Activated naive CD4-positive, alpha-beta T cell treated with Interleukin-2 at 50 U/mL for 16 hours (primary cell): ENCODE results near the gene IGSF3.
A peak's percentile ranks its signal among the peaks of the same experiment; 100 is the strongest.
"Not testable (repeated sequence)": the region's sequence is repeated elsewhere in the genome, so short reads cannot be mapped to it uniquely, and the experiment has no call there.

Experiments
- DNase-seq: peaks from one replicate; pipeline ENCODE4 v3.0.0-alpha.2; 2020

The IGSF3 gene

DNA sequence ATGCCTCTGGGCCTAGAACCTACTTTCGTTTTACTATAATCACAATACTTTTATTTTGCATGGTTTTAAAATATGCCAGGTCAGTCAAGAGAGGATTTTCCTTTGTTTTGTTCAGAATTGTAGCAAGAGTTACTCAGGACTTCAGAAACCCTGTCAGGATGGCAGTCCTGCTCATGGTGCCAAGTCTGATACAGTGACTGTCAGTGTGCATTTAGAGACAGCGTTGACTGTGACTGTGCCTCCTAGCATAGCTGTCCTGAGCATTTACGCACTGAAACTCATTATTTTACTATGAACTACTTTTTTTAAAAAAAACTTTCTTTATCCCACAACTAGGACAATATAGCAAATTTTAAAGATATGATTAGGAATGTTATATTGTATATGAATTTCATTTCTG lies 73.6 kb downstream of the IGSF3 start:
- DNase-seq, result not testable (repeated sequence)

DNA sequence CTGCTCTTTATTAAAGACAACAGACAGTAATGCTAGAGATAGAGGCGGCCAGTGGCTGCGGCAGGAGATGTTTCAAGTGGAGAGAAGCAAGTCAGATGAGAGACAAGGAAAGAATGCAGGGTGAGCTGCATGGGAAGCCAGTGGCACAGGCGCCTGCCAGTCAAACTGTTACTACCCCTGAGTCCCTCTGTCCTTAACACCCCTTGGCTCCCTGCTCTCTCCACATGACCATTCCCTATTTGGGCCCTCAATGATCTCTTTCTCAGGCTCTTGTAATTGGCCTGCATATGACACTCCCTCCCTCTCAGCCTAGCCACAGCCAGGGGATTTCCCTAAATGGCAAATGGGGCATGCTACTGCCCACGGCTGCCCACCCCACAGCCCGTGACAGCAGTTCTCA lies 74.1 kb downstream of the IGSF3 start:
- DNase-seq, result not testable (repeated sequence)

DNA sequence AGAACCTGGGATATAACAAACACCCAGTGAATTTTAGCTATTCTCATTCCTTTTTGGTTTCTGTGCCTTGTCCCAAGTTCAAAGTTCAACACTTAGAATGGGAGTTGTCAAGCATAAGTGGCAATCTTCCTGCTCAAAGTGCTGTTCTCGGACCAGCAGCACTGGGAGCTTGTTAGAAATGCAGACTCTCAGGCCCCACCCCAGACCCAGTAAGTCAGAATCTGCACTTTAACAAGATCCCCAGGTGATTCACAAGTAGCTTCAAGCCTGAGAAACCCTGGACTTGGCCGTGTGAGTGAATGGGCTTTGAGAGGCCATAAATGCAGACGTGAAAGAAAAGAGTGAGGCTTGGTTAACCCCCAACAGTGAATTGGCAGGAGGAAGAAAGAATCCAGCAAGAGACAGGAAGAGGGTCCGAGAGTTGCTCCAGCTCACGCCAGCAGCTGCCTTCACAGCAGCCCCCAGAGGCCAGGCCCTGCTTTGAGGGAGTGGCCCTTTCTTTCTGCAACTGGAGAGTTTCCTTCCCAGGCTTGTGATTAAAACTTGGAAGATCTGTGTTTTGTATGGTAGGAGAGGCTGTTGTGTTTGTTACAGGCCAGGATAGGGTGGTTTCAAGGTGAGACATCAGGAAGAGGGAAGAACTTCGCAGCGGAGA lies 75.5 kb downstream of the IGSF3 start:
- DNase-seq, result not testable (repeated sequence)

DNA sequence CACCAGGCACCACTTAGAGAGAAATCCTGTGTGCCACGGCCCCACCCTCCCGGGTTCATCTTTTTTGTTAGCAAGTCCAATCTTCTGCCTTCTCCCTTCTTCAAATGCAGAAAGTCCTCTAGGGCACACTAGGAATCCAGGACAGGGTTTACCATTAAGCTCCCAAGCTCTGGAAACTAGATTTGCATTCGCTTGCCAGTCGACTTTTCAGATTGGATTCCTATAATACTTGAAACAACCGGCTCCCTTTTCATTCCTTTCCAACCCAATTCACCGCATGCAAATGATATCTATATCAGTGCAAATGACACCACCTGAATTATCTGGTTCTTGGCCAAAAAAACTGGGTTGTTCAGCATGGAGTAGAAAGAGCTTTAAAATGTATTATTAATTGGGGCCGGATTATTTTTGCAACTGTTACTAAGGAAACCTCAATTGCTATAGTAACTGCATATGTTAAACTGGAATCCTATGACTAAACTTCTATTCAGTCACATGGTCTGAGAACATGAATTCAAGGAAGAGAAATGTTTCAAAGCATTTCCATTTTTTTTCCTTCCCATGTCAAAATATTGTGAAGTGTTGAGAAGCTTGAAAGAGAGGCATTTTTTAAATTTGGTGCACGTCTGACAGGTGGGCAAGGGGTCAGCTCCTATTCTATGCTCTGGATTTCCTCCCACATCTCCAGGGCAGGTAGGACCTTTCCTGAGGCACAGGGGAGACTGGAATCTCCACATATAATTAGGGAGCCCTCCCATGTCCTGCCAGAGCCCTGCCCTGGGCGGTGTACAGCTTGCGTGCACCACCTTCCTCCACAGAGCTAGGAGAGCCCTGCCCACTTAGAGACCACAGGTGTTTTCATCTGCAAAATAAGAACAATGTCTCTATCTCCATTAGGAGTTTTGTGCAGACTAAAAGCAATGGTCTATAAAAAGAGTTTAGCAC lies 76.3 kb downstream of the IGSF3 start:
- DNase-seq, result not testable (repeated sequence)

DNA sequence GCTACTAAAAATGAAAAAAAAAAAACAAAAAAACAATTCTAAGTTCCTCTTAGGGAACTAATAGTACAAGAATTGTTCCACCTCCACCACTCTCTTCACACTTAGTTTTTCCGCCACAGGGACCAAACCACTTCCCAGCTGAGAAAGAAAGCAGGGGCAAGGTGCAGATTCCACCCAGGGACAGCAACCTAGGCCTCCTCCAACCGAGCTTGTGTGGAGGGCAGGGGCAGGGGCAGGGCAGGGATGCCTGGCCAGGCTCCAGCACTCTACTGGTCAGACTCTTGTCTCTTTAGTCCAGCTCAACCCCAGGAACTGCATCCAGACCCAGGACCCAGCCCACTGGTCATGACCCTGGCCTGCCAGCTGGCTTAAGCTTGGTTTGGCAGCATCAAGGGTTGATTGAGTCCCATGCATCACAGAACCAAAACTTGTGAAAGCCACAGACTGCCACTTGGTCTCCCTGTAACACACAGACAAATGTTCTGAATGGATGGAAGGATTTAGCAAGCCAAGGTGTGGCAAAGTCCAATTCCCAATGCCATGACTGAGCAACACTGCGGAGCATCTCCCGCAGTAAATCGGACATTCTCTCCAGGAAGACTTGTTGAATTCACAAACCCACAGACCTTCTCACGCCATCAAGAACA lies 77.1 kb downstream of the IGSF3 start:
- not testable (repeated sequence) for DNase-seq

DNA sequence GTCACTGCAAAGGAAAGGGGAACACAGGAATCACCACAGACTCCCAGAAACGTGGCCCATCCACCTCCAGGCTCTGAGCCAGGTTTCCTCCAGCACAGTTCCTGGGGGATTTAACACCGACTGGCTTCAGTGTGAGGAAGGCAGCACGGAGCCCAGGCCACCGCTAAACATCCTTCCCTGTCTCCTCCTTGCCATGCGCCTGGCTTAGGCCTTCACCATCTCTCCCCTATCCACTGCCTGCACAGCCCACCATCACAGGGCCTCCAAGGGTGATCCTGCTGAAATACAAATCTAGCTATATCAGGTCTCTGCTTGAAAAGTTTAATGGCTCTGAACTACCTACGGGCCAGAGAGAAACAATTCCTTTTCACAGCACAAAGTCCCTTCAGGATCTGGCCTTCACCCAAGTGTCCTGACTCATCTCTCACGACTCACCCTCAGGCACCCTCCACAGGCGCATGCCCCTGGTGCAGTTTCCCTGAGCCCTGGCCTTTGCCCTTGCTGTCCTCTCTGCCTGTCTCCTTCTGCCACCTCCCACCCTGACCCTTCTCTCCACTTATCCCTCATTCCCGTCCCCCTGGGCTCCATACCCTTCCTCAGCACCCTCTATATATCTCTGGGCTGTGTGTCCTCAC lies 78.3 kb downstream of the IGSF3 start:
- not testable (repeated sequence) for DNase-seq

DNA sequence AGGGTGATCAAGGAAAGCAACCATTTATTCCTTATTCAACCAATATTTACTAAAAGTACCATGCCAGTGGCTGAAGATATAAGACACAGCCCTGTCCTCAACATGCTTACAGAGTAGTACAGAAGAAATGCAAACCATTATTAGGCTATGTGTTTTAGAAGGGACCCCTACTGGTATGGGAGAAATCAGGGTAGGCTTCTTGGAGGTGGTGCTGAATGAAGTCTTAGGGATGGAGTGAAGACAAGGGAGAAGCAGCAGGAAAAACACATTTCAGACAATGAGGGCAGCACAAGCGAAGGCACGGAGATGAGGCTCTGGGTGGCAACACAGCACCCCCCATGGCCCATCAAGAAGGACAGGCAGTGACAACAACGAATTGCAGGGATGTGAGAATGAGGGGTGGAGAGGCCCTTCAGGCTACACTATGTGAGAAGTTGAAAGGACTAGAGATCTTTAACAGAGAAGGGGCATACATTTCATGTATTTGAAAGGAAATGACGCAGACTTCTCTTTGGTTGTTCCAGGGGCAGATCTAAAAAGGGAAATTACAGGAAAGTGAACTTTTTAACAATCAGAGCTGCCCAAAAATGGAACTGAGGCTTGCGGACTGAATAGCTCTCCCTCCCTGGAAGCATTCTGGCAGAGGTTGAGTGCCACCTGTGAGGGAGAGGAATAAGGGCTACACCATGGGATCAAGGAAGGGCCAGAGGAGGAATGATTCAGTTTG lies 79.9 kb downstream of the IGSF3 start:
- DNase-seq, result no peak

DNA sequence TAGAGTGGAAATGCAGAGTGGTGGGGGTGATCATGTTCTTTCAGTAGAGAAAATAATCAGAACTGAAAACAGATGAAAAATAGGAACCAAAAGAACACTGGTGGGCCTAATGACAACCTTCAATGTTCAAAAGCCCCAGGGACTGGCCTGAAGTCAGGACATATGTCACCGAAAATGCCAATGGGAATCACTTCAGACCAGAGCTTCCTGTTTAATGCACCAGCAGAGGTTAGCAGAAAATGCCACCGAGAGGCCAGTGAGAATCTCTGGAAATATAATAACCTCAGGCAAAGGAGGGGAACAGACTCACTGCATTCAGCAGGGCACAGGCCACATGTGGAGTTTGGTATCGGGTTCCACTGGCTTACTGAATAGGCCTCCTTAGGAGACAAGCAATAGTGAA lies 80.8 kb downstream of the IGSF3 start:
- DNase-seq, result no peak

DNA sequence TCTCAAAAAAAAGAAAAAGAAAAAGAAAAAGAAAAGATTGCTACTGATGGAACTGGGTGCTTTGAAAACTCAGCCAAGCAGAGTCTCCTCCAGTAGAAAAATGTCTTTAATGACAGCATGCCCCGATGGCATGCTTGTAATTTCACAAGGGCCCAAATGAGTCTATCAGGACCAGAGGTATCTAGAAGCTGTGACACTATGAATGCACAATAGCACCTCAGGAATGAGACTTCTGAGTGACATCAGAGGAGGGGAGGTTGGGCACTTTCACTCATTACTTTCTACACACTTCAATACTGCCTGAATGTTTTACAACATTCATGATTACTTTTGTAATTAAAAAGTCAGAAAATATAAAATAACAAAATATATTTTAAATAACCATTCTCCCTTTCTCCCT lies 81.6 kb downstream of the IGSF3 start:
- DNase-seq, result no peak

DNA sequence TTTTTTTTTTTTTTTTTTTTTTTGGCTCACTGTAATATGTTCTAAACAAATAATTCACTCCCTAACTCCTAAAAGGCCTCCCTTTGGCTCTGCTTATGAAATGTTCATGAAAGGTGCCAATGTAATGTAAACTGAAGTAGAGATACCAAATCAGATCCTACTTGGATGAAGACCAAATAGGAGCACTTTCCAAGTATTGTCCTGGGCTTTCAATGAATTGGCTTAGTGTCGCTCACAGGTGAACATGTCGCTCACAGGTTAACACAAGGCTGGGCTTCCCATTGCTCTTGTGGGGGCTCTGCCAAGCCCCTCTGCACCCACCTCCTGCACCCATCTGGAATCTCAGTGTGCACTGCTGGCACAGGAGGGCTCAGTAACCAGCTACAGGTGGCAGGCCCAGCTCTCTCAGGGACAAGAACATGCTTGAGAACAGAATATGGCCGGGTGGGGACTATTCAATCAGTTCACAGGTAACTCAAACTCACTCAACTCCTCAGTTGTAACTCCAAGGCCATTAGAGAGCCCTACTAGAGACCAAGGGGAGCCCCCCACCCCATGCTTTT lies 86.1 kb downstream of the IGSF3 start:
- DNase-seq, result no peak

DNA sequence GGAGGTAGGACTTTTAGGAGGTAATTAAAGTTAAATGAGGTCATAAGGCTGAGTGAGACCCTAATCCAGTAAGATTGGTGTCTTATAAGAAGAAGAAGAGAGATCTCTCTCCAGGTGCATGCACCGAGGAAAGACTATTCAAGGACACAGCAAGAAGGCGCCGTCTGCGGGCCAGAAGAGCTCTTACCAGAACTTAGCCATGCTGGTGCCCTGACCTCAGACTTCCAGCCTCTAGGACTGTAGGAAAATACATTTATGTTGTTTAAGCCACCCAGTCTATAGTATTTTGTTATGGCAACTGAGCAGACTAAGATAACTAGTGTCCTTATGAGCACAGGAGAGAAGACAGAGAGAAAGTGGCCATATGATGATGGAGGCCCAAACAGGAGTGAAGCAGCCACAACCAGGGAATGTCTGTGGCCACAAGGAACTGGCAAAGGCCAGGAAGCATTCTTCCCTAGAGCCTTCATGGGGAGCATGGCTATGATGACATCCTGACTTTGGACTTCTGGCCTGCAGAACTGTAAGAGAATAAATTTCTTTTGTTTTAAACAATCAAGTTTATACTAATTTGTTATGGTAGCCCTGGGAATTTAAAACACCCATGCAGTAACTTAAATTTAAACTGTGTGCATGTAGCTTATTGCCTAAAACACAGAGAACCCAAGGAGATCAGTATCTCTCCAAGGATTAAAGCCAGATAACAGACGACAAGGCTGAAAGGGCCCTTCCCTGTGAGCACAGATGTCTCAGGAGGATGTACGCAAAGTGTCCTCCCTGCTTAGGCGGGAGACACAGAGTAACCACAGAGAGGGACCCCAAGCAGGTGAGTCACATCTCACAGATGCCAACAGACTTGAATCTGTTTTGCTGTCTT lies 86.8 kb downstream of the IGSF3 start:
- DNase-seq, result no peak

DNA sequence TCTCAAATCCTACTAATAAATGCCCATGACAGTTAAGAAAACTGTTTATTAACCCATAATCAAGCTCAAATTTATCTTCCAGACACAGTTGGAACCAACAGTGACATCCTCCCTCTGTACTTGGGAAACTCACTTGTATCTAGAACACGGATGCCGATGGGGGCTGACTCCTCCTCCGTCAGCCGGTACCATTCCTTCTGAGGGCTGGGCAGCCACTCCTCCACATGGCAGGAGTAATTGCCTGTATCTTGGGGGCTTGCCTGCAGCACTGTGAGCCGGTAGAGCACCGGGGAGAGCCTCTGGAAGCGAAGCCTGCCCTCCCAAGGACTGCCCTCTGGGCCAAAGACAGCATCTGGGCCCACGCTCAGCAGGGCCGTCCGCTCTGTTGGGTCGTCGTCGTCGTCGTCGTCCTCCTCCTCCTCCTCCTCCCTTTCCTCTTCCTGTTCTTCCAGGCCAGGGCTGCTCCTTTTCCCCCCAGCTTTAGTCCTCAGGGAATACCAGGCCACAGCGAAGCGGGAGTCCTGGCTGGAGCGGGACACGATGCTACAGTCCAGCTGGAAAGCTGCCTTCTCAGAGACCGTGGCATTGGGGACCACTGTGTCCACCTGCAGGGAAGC lies 88.2 kb downstream of the IGSF3 start:
- no peak for DNase-seq

DNA sequence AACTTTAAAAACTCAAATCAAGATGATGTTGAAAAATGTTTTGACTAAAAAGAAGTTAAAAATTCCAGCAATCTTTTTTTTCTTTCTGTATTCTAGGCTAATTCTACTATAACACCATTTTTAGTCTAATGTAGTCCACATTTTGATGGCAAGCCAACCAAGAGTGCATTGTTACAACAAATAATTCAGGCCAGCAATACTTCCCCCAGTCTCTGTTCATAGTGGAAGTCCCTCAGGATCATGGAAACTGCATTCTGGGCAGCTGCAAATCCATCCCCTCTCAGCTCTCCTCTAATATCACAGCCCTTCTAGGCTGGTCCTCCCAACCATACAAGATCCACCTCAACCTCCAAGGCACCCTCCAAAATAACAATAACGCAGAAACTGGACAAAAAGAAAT lies 89.0 kb downstream of the IGSF3 start:
- no peak for DNase-seq

DNA sequence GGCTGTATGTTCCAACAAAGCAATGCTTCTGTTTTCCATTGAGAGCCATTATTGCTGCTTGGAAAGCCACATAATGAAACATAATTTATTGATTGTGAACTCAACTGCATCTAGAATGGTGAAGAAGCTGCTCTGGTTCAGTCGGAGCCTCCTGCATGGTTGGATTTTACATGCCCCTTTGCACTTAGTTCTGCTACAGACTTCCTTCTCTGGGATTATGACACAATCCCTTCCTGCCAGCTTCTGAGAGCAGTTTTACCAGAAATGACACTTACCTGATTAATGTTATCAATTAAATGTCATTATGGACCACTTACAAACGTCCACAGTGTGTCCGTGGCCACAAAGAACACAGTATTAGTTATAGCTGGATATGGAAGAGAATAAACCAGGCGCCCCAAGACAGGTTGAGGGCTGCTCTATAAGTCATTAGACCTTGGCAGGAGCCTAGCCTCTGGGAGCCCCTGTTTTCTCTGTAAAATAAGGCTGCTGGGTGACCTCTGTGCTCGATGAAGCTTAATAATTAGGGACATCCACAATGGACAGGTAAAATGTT lies 89.7 kb downstream of the IGSF3 start:
- no peak for DNase-seq

DNA sequence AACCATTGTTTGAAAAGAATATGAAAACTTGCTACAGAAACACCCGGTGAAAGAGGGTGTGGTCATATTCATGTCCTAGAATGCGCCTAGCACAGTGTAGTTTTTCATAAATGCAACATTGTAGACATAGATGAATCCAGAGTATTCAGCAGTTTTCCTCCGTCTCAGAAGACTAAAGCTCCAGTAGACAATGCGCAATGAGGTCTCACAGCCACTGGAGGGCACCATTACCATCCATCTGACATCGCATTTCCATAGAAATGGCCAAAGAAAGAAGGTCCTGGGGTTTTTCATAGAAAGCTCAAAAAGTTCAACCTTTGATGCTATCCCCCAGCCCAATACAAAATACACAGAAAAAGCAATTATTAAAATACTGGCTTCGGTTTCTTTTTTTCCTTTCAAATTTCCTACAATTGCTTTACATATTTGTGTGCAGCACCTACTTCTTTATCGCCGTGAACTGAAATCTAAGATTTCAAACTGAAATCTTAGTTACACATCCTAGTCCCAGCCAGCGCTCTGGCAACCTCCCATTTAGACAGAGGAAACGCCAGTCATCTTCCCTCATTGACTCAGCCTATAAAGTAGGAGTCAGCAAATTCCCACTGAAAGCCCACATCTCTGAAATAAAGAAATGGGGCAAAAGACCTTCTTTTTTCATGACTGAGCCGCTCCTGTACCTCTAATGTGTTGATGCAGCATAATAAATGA lies 92.8 kb downstream of the IGSF3 start:
- DNase-seq, result peak; percentile 63

DNA sequence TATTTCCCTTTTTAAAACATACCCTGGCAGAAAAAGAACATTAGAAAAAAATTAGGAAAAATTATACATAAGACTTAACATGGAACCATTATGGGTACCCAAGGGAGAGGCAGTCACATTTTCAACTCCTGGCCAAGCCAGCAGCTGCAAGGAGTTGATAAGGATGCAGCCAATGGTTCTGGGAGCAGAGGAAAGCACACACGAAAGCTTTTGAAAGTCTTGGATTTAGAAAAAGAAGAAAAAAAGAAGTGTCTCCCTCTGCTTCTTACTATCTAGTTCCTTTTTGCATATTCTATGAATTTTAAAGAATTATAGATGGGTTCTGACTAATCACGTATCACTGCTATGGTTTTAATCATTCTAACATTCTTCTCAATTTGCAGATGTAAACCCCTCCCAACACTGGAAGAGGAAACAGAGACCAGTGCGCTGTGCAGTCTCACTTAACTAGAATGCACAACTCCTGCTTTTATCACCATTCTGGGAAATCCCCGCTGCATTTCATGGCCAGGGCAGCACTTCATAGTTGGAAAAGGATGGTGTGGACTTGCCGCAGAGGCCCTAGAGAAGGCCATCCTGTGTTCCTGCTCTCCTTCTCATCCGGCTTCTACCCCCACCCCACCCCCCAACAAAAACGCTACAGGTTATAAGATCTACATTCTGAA lies 94.0 kb downstream of the IGSF3 start:
- DNase-seq, result no peak

DNA sequence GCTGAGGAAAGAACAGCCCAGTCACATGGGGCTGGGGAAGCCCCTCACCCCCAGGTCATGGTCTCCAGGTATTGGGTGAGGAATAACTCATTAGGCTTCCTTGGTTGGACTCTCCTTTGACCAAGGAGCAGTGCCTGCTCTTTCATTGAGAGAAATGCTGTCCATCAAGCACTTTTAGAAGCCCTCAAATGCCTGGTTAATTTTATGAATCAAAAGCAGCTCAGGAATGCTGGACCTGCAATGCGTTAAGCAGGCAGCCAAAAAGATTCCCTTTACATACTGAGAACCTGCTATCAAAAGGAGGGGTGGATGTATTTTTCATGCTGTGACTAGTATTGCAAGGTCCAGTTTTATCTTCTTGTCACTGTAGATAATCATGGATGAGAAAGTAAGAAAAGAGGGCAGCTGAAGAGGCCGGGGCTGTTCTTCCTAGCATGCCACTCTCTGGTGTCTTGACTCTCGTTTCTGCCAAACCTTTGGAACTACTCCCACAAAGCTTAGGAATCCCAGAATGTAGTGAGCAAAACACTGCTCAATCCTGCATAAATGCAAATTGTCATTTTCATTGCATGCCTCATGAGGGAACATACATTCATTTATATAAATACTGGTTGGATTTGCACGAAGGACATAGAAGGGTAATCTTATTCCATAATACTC lies 94.6 kb downstream of the IGSF3 start:
- no peak for DNase-seq

DNA sequence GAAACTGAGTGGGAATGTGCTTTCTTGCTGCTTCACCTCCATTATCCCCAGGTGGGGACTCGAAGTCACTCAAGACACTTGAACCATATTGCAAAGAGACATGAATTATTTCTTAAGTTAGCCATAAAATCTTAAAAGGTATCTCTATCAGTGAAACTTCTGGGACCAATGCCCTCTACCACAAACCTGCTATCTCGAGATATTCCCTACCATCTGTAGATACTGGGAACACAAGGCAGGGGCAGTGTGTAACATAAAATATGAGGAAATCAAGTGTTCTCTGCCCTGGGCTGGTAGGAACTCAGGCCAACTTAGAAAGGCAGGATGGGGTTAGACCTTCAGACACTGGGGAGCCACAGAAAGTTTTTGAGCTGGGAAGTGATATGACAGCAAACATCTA lies 95.4 kb downstream of the IGSF3 start:
- no peak for DNase-seq
